WTC11 (cell line): ENCODE measurements around the gene LARGE1.

ENCODE experiments used
- ATF3 ChIP-seq: sonication (generic); formaldehyde crosslinking; conservative IDR thresholded peaks from 2 replicates; pipeline ENCODE4 v1.8.1; 2022; ENCODE audit warnings: mild to moderate bottlenecking, missing genetic modification reagents
- CTCF ChIP-seq: fragments of 200-600 bp; IDR thresholded peaks from 2 replicates; pipeline ENCODE4 v1.8.0; 2022; ENCODE audit warnings: antibody characterized with exemption
- E2F1 ChIP-seq: sonication (generic); formaldehyde crosslinking; IDR thresholded peaks from 2 replicates; pipeline ENCODE4 v1.8.0; 2022; ENCODE audit warnings: mild to moderate bottlenecking, missing genetic modification reagents
- EMX1 ChIP-seq: fragments of 250-450 bp; sonication (Bioruptor Pico); IDR thresholded peaks from 2 replicates; pipeline ENCODE4 v1.8.0; 2021; ENCODE audit warnings: mild to moderate bottlenecking
- ETV6 ChIP-seq: sonication (generic); formaldehyde crosslinking; IDR thresholded peaks from 2 replicates; pipeline ENCODE4 v1.8.1; 2022; ENCODE audit warnings: mild to moderate bottlenecking, missing genetic modification reagents
- MAX ChIP-seq: sonication (generic); formaldehyde crosslinking; IDR thresholded peaks from 2 replicates; pipeline ENCODE4 v1.8.0; 2022; ENCODE audit warnings: mild to moderate bottlenecking, missing genetic modification reagents
- SP1 ChIP-seq: sonication (generic); formaldehyde crosslinking; conservative IDR thresholded peaks from 2 replicates; pipeline ENCODE4 v1.8.1; 2022; ENCODE audit warnings: missing genetic modification reagents
- USF1 ChIP-seq: sonication (generic); formaldehyde crosslinking; IDR thresholded peaks from 2 replicates; pipeline ENCODE4 v1.8.0; 2022; ENCODE audit warnings: mild to moderate bottlenecking, missing genetic modification reagents
- TF ChIP-seq, protein P1 (sequence below): sonication (generic); formaldehyde crosslinking; IDR thresholded peaks from 2 replicates; pipeline ENCODE4 v1.8.1; 2022; ENCODE audit warnings: low read depth, missing genetic modification reagents, borderline replicate concordance
- TF ChIP-seq, protein P2 (sequence below): sonication (generic); formaldehyde crosslinking; conservative IDR thresholded peaks from 2 replicates; pipeline ENCODE4 v1.8.1; 2023; ENCODE audit warnings: mild to moderate bottlenecking, low read depth, missing genetic modification reagents, moderate library complexity
- TF ChIP-seq, protein P3 (sequence below): sonication (generic); formaldehyde crosslinking; IDR thresholded peaks from 2 replicates; pipeline ENCODE4 v1.8.0; 2023; ENCODE audit warnings: mild to moderate bottlenecking, missing genetic modification reagents

DNA sequence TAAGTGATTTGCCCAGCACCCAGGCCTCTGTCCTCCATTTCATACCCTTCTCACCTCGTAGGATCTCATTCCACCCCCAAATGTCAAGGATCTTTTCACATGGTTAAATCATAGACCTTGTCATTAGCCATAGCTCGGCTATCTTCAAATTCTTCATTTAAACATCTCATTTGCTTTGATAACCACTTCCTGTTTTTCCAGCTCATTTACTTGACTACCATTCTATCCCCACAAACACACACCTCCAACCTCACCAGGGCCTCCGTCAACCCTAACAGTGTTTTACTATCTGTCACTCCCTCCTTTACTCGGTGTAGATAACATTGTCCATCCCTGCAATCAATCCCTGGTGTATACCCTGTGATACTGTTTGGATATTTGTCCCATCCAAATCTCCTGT is 36.8 kb upstream of the LARGE1 start:
- TF ChIP-seq, protein P1, sequence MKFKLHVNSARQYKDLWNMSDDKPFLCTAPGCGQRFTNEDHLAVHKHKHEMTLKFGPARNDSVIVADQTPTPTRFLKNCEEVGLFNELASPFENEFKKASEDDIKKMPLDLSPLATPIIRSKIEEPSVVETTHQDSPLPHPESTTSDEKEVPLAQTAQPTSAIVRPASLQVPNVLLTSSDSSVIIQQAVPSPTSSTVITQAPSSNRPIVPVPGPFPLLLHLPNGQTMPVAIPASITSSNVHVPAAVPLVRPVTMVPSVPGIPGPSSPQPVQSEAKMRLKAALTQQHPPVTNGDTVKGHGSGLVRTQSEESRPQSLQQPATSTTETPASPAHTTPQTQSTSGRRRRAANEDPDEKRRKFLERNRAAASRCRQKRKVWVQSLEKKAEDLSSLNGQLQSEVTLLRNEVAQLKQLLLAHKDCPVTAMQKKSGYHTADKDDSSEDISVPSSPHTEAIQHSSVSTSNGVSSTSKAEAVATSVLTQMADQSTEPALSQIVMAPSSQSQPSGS (CRISPR knock-in tag) = no peak
- no peak for TF ChIP-seq CTCF
- no peak for TF ChIP-seq EMX1 (CRISPR knock-in tag)
- TF ChIP-seq MAX (CRISPR knock-in tag) = no peak
- TF ChIP-seq E2F1 (CRISPR knock-in tag) = no peak
- TF ChIP-seq ETV6 (CRISPR knock-in tag) = no peak
- TF ChIP-seq ATF3 (CRISPR knock-in tag) = no peak
- TF ChIP-seq, protein P2, sequence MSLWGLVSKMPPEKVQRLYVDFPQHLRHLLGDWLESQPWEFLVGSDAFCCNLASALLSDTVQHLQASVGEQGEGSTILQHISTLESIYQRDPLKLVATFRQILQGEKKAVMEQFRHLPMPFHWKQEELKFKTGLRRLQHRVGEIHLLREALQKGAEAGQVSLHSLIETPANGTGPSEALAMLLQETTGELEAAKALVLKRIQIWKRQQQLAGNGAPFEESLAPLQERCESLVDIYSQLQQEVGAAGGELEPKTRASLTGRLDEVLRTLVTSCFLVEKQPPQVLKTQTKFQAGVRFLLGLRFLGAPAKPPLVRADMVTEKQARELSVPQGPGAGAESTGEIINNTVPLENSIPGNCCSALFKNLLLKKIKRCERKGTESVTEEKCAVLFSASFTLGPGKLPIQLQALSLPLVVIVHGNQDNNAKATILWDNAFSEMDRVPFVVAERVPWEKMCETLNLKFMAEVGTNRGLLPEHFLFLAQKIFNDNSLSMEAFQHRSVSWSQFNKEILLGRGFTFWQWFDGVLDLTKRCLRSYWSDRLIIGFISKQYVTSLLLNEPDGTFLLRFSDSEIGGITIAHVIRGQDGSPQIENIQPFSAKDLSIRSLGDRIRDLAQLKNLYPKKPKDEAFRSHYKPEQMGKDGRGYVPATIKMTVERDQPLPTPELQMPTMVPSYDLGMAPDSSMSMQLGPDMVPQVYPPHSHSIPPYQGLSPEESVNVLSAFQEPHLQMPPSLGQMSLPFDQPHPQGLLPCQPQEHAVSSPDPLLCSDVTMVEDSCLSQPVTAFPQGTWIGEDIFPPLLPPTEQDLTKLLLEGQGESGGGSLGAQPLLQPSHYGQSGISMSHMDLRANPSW (CRISPR knock-in tag) = no peak
- TF ChIP-seq, protein P3, sequence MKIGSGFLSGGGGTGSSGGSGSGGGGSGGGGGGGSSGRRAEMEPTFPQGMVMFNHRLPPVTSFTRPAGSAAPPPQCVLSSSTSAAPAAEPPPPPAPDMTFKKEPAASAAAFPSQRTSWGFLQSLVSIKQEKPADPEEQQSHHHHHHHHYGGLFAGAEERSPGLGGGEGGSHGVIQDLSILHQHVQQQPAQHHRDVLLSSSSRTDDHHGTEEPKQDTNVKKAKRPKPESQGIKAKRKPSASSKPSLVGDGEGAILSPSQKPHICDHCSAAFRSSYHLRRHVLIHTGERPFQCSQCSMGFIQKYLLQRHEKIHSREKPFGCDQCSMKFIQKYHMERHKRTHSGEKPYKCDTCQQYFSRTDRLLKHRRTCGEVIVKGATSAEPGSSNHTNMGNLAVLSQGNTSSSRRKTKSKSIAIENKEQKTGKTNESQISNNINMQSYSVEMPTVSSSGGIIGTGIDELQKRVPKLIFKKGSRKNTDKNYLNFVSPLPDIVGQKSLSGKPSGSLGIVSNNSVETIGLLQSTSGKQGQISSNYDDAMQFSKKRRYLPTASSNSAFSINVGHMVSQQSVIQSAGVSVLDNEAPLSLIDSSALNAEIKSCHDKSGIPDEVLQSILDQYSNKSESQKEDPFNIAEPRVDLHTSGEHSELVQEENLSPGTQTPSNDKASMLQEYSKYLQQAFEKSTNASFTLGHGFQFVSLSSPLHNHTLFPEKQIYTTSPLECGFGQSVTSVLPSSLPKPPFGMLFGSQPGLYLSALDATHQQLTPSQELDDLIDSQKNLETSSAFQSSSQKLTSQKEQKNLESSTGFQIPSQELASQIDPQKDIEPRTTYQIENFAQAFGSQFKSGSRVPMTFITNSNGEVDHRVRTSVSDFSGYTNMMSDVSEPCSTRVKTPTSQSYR (CRISPR knock-in tag) = no peak
- no peak for TF ChIP-seq USF1 (CRISPR knock-in tag)
- no peak for TF ChIP-seq SP1 (CRISPR knock-in tag)
